ENCODE results near the gene HEATR5B. TPM values are rescaled to one million over a fixed set of nuclear protein-coding genes. Genes with fewer than 3 reads are reported as not detected.

HEATR5B gene
- total and polyA plus RNA-seq, 10 of the 15 experiments (the other 5 are each of a cell fraction or from before 2014, with no cell fraction given) = 4.1 to 34.7 (median 17.7) TPM

GRCh38 chr2:36949845-36950244 lies 134.3 kb downstream of the HEATR5B start:
- SMC1A ChIA-PET (ENCODE audit: uncharacterized antibody, unreplicated experiment) = interaction anchor here (1.2 kb wide), 1 partner anchor 9 kb away, joined by 3 read pairs; no protein-coding TSS in a partner anchor
- no peaks in the 10 kb centered on the region for H4K20me1 ChIP-seq (ENCODE audit: control insufficient read depth, insufficient read depth)
- RAD21 ChIA-PET (ENCODE audit: unreplicated experiment) = no interaction called here
- TF ChIP-seq ETV6 (conservative IDR thresholded peaks at IDR 0.05 in 1 of 2, IDR thresholded peaks at IDR 0.05 in 1 of 2; ENCODE audit: borderline replicate concordance in 1 of 2, low read depth in 1 of 2) = no peak
- no peak for TF ChIP-seq CEBPZ (IDR thresholded peaks at IDR 0.05; ENCODE audit: low read depth, low read length)
- no peak for TF ChIP-seq CHD2 (IDR thresholded peaks at IDR 0.05; ENCODE audit: borderline replicate concordance, low read depth, low read length)
- no peak for TF ChIP-seq ZNF622 (IDR thresholded peaks at IDR 0.05)
- no peak for TF ChIP-seq BRCA1 (IDR thresholded peaks at IDR 0.05; ENCODE audit: low read depth, low read length)
- no peak for TF ChIP-seq EED (IDR thresholded peaks at IDR 0.05; ENCODE audit: low read depth)
- no peak for TF ChIP-seq PML (IDR thresholded peaks at IDR 0.05; ENCODE audit: low read length)
- TF ChIP-seq, protein P1, sequence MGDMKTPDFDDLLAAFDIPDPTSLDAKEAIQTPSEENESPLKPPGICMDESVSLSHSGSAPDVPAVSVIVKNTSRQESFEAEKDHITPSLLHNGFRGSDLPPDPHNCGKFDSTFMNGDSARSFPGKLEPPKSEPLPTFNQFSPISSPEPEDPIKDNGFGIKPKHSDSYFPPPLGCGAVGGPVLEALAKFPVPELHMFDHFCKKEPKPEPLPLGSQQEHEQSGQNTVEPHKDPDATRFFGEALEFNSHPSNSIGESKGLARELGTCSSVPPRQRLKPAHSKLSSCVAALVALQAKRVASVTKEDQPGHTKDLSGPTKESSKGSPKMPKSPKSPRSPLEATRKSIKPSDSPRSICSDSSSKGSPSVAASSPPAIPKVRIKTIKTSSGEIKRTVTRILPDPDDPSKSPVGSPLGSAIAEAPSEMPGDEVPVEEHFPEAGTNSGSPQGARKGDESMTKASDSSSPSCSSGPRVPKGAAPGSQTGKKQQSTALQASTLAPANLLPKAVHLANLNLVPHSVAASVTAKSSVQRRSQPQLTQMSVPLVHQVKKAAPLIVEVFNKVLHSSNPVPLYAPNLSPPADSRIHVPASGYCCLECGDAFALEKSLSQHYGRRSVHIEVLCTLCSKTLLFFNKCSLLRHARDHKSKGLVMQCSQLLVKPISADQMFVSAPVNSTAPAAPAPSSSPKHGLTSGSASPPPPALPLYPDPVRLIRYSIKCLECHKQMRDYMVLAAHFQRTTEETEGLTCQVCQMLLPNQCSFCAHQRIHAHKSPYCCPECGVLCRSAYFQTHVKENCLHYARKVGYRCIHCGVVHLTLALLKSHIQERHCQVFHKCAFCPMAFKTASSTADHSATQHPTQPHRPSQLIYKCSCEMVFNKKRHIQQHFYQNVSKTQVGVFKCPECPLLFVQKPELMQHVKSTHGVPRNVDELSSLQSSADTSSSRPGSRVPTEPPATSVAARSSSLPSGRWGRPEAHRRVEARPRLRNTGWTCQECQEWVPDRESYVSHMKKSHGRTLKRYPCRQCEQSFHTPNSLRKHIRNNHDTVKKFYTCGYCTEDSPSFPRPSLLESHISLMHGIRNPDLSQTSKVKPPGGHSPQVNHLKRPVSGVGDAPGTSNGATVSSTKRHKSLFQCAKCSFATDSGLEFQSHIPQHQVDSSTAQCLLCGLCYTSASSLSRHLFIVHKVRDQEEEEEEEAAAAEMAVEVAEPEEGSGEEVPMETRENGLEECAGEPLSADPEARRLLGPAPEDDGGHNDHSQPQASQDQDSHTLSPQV (IDR thresholded peaks at IDR 0.05) = no peak
- TF ChIP-seq, protein P2, sequence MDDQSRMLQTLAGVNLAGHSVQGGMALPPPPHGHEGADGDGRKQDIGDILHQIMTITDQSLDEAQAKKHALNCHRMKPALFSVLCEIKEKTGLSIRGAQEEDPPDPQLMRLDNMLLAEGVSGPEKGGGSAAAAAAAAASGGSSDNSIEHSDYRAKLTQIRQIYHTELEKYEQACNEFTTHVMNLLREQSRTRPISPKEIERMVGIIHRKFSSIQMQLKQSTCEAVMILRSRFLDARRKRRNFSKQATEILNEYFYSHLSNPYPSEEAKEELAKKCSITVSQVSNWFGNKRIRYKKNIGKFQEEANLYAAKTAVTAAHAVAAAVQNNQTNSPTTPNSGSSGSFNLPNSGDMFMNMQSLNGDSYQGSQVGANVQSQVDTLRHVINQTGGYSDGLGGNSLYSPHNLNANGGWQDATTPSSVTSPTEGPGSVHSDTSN (IDR thresholded peaks at IDR 0.05; ENCODE audit: insufficient replicate concordance, low read depth, low read length) = no peak
- no peak for TF ChIP-seq SMC3 (IDR thresholded peaks at IDR 0.05; ENCODE audit: borderline replicate concordance, low read length)
- no peaks in the 10 kb centered on the region for H3K9me3 ChIP-seq (replicated peaks; ENCODE audit: control insufficient read depth, insufficient read depth, low read length)
- DNase-seq (ENCODE audit: low read depth, low spot score) = no peak
- ATAC-seq = no peak
- H2AFZ ChIP-seq (ENCODE audit: control insufficient read depth, low read depth, low read length) = no peak overlapping the region
- POLR2A ChIA-PET = interaction anchor here (0.6 to 1.4 kb wide), 4 partner anchors 12 to 705 kb away, joined by 3 to 5 read pairs (median 4); no protein-coding TSS in a partner anchor
- CTCF ChIA-PET = no interaction called here
- BruUV-seq (replicated peaks) = no TSS peak
- no peaks in the 10 kb centered on the region; a peak in 1 of 4 replicates for H3K36me3 ChIP-seq (ENCODE audit: control insufficient read depth in 2 of 2, insufficient read depth in 2 of 2, low read length in 1 of 2)
- H3K4me2 ChIP-seq (ENCODE audit: control insufficient read depth, insufficient read depth) = 0 out of 2 replicates have a peak overlapping the region, but pooled peaks have one; percentile 25
- FAIRE-seq = no peak
- H3K4me1 ChIP-seq (ENCODE audit: control insufficient read depth, insufficient read depth, low read length) = no peaks in the 10 kb centered on the region
- no peak overlapping the region for H3K9ac ChIP-seq (ENCODE audit: control insufficient read depth, insufficient read depth, low read length)
- no peak overlapping the region for H3K27ac ChIP-seq (ENCODE audit: control insufficient read depth, insufficient read depth)
- H3K27me3 ChIP-seq (replicated peaks in 1 of 2; ENCODE audit: control insufficient read depth in 2 of 2, insufficient read depth in 2 of 2, low read length in 1 of 2) = no peaks in the 10 kb centered on the region
- in situ Hi-C loops (cut with MboI) (no loop called here), intact Hi-C loops (cut with micrococcal nuclease; ENCODE audit: unreplicated experiment) (no loop called here)
- peaks cover 9% of the 10 kb centered on the region for H3K79me2 ChIP-seq (ENCODE audit: control insufficient read depth, insufficient read depth, low read length)
- 57% methylated on average over 1 of the region's 1 CpG for WGBS (ENCODE audit: insufficient coverage, insufficient replicate concordance, low lambda C conversion rate, missing lambda C conversion rate)
- H3K4me3 ChIP-seq = no peak overlapping the region

All from GM12878 (cell line).